HG02938 (cell line): ENCODE measurements around the gene APBB2.
A peak's percentile ranks its signal among the peaks of the same experiment; 100 is the strongest.
"Not testable (repeated sequence)": the region's sequence is repeated elsewhere in the genome, so short reads cannot be mapped to it uniquely, and the experiment has no call there.

Source experiments
- ATAC-seq: cut with Tn5 transposase; IDR thresholded peaks from one replicate; pipeline ENCODE4 v1.9.1; 2021; ENCODE audit warnings: mild to moderate bottlenecking, moderate library complexity; ENCODE audit not compliant: unreplicated experiment

Gene APBB2

DNA sequence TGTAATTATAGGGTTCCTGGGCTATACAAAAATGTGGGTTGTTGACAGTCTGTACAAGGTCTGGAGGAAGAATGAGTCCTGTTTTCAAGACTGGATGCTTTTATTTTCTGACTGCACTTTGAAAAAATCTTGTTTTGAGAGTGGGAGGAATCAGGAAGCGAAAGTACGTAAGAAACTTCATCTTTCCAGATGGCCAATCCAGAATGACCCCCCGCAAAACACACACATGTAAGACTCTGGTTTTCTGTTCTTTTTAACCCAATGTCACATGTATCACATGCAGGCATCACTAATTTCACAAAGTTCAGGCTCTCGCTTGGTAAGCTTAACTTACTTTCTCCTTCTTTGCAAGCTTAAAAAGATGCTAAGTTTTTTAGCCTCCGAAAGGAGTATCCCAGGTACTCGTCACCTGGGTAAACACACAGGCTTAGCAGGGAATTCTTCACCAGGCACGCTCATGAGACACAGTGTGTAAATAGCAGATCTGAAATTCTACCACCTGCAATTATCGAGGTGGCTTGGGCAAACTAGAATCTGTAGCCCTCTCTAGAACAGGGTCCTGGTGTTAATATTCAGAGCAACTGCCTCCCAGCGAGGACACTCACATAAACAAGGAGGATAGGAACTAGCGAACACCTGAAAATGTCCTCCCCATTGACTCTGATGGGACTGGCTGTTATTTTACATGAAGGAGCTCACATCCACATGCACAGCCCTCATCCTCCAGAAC, 373.9 kb downstream of the APBB2 start:
- ATAC-seq, result peak; percentile 48

DNA sequence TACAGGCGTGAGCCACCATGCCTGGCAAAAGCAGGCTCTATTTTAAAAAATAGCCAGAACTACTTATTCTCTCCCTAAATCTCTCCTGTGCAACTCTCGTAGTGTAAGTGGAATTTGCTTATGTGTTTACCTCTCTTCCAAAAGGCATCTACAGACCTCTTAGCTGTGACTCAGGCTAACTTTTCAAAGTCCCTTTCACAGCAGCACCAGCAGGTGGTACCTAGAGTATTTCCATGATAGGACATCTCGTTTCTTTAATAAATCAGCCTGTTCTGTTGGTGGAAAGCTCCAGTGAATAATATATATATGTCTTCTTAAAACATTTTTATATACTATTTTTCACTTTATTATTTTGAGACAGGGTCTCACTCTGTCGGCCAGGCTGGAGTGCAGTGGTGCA, 375.6 kb downstream of the APBB2 start:
- no peak for ATAC-seq

- no peak for ATAC-seq
Observed at GRCh38 chr4:40837094-40837870, 377.1 kb downstream of the APBB2 start.

- no peak for ATAC-seq
Observed at GRCh38 chr4:40833212-40833611, 381.1 kb downstream of the APBB2 start.

DNA sequence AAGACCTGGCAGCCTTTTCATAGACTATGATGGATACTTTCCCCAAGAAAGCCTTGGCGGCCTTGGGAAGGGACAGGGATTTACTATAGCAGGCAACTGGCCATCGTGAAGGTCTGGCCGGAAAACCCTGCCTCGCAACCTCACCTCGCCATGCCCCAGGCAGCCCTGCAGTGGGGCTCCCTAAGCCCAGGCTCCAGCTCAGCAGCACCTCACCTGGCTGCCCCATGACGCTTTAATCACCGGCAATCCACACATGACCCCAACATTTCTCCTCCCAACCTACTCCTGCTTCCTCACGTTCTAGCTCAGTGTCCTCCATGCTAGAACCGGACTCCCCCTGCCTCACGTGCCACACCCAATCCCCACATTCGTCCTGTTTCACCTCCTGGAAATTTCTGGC, 382.2 kb downstream of the APBB2 start:
- no peak for ATAC-seq

GRCh38 chr4:40831146-40831907, 383.0 kb downstream of the APBB2 start:
- ATAC-seq, result no peak

GRCh38 chr4:40829586-40829985, 384.8 kb downstream of the APBB2 start:
- ATAC-seq, result no peak

- no peak for ATAC-seq
Observed at GRCh38 chr4:40828661-40829060, 385.7 kb downstream of the APBB2 start.

GRCh38 chr4:40827758-40828157, 386.6 kb downstream of the APBB2 start:
- ATAC-seq, result no peak

DNA sequence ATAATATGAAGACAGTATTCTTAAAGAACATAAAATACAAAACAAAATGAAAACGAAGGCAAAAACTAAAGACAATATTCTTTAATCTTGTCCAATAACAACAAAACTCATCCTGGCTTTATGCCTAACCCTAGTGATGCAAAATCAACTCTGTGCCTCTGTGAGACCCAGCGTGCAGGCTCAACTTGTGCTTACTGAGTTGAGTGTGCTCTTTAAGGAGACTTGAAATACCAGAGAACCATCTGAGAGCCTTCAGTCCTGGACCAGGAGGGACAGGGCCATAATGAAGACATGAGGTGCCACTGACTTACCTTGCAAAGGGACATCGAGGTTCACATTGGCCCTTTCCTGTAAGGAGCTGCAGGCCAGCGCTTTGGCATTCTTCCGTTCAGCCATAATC, 387.5 kb downstream of the APBB2 start:
- ATAC-seq, result no peak

- no peak for ATAC-seq
Observed at GRCh38 chr4:40825014-40825838, 389.1 kb downstream of the APBB2 start.

DNA sequence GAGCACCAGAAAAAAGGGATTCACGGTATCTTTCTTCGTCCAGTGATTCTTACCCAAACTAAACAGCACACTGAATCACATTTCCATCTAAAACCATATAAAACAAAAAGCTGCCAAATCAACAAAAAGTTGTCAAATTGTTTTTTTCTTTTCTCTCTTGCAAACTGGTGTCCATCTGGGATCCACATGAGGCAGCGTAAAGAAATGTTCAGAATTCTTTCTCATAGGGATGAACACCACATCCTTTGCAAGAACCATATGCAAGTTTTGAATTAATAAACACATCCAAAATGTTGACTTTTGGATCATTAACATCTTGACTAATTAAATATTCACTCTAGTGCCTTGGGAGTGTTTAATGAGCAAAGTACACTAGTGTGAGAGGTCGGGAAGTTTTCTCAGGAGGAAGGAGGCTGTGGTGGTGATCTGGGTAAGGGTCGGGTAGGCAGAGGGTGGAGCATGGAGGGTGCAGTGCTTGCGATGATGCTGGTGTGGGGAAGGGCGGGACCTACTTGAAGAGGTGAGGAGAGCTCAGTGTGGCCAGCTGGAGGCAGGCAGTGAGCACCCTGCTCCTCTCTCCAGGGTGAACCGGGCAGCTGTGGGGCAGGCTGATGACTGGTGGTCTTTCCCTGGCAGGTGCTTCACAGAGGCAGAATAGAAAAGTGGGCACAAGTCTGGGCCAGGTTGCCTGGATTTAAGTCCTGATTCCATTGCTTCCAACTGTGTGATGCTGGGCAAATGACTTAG, 391.7 kb downstream of the APBB2 start:
- ATAC-seq, result no peak

GRCh38 chr4:40820101-40820500, 394.2 kb downstream of the APBB2 start:
- no peak for ATAC-seq

DNA sequence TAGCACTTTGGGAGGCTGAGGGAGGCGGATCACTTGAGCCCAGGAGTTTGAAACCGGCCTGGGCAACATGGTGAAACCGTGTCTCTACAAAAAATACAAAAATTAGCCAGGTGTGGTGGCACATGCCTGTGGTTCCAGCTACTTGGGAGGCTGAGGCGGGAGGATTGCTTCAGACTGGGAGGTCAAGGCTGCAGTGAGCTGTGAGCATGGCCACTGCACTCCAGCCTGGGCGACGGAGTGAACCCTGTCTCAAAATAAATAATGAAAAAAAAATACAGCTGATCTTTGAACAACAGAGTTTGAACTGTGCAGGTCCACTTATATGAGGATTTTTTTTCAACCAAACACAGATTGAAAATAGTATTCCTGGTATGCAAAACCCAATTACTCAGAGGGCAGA, 397.2 kb downstream of the APBB2 start:
- ATAC-seq, result not testable (repeated sequence)

DNA sequence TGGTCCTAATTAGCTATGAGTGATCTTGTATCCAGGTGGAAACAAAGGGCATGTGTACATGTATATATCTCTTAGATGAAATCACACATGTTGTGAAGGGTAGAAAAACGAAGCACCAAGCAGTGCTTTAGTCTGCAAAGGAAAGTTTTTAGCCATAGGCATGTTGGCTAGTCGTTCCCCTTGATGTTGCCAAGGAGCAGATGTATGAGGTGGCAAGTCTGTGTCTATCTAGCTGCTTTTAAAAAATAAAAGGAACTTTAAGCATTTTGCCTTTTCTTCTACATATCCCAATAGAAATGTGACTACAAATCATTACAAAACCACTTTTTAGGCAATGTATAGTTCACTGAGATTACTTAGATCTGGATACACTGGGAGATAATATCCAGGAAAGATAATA, 401.5 kb downstream of the APBB2 start:
- ATAC-seq, result no peak

GRCh38 chr4:40812386-40812785, 402.0 kb downstream of the APBB2 start:
- ATAC-seq, result no peak

- no peak for ATAC-seq
Observed at GRCh38 chr4:40811956-40812355, 402.4 kb downstream of the APBB2 start.

DNA sequence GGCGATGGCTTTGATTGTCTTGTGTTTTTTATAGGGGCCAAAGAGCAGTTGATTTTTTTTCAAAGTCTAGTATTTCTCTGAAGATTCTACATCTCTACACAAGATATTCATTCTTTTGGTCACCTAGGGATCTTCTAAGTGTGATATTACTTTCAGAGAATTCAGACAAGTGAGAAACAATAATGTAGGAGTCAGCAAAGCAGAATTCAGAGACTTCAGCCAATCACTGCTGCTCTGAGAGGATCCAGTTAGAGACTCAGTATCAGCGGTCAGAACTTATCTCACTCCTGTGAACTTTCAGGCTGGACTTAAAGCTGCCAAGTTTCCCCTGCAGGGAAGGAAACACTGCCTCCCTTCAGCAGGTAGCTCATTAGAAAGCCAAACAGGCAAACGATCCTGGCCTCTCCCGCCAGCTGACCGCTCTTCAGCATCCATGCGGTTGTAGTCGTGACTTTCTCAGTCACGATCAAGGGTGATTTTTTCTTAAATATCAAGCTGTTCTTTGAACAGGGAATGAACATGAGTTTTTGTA, 405.4 kb downstream of the APBB2 start:
- ATAC-seq, result no peak

DNA sequence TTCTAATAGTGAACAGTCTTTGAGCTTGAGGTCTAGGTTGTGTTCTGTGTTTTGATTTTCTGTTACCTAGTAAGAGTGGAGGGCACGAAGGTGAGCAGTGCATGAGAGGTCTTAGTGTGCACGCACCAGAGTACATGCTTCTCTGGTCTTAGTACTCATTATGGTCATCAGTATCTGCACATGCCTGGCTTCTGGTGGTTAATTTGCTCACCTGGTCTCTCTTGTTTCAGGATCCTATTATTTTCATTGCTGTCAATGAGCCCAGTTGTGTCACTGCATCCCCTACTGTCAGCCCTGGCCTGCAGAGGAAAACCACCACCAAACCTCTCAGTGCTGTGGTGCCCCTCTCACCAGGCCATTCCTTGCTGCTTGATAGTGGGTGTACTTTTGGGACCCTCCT, 409.7 kb downstream of the APBB2 start:
- no peak for ATAC-seq

GRCh38 chr4:40800064-40800463, 414.3 kb downstream of the APBB2 start:
- peak; percentile 77 for ATAC-seq
